Measurements from ENCODE around the gene ACKR2.

Gene ACKR2

DNA sequence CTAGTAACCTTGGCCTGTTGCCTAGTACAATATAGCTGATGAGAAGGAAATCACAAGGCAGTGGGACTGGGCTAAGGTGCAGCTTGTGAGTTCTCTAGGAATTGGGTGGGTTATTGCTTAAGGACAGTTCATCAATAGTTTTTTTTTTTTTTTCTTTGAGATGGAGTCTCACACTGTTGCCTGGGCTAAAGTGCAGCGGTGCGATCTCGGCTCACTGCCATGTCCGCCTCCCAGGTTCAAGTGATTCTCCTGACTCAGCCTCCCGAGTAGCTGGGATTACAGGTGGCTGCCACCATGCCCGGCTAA, 11.5 kb downstream of the ACKR2 start:
- H3K27ac ChIP-seq: no peak overlapping the region
- H2AFZ ChIP-seq (ENCODE audit: low read depth): no peak overlapping the region
- H3K4me2 ChIP-seq: no peak overlapping the region
- no peaks in the 10 kb centered on the region for H3K36me3 ChIP-seq (ENCODE audit: insufficient read depth)
- no peaks in the 10 kb centered on the region for H4K20me1 ChIP-seq (ENCODE audit: insufficient read depth)
- H3K79me2 ChIP-seq (ENCODE audit: insufficient read depth, low read depth): no peaks in the 10 kb centered on the region
- TF ChIP-seq, protein P1, sequence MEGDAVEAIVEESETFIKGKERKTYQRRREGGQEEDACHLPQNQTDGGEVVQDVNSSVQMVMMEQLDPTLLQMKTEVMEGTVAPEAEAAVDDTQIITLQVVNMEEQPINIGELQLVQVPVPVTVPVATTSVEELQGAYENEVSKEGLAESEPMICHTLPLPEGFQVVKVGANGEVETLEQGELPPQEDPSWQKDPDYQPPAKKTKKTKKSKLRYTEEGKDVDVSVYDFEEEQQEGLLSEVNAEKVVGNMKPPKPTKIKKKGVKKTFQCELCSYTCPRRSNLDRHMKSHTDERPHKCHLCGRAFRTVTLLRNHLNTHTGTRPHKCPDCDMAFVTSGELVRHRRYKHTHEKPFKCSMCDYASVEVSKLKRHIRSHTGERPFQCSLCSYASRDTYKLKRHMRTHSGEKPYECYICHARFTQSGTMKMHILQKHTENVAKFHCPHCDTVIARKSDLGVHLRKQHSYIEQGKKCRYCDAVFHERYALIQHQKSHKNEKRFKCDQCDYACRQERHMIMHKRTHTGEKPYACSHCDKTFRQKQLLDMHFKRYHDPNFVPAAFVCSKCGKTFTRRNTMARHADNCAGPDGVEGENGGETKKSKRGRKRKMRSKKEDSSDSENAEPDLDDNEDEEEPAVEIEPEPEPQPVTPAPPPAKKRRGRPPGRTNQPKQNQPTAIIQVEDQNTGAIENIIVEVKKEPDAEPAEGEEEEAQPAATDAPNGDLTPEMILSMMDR (conservative IDR thresholded peaks at IDR 0.05; ENCODE audit: low read depth, low read length): no peak
- H3K4me3 ChIP-seq (IDR thresholded peaks at IDR 0.05; ENCODE audit: insufficient read depth, low read depth, low read length): no peak overlapping the region
- no peak overlapping the region for H3K9ac ChIP-seq
- H3K4me1 ChIP-seq (ENCODE audit: low read depth, poor library complexity, severe bottlenecking): no peaks in the 10 kb centered on the region
- H3K27me3 ChIP-seq (ENCODE audit: insufficient read depth, low read depth): no peaks in the 10 kb centered on the region

DNA sequence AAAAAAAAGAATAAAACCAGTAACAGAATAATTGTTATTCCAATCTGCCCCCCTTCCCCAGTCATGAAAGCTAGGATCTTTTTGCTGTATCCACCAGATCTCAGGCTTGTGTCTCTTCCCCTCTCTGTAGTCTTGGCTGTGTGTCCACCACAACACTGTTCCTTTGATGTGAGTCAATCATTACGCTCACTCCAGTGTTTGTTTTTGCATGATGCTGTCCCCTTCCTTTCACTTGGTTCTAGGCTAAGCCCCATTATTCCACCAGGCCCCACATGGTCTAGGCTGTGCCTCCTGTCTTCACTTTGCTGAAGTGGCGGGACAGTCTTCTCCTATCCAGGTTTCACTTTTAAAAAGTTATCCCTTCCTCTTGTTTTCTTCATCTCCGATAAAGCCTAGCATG, 13.6 kb downstream of the ACKR2 start:
- H3K9ac ChIP-seq: no peak overlapping the region
- no peak overlapping the region for H3K4me2 ChIP-seq
- H3K79me2 ChIP-seq (ENCODE audit: insufficient read depth, low read depth): no peaks in the 10 kb centered on the region
- H3K27me3 ChIP-seq (ENCODE audit: insufficient read depth, low read depth): no peaks in the 10 kb centered on the region
- no peaks in the 10 kb centered on the region for H3K36me3 ChIP-seq (ENCODE audit: insufficient read depth)
- no peaks in the 10 kb centered on the region for H4K20me1 ChIP-seq (ENCODE audit: insufficient read depth)
- H3K27ac ChIP-seq: no peak overlapping the region
- H3K4me3 ChIP-seq (IDR thresholded peaks at IDR 0.05; ENCODE audit: insufficient read depth, low read depth, low read length): no peak overlapping the region
- TF ChIP-seq, protein P1 (conservative IDR thresholded peaks at IDR 0.05; ENCODE audit: low read depth, low read length): no peak
- peaks cover 3% of the 10 kb centered on the region for H3K4me1 ChIP-seq (ENCODE audit: low read depth, poor library complexity, severe bottlenecking)
- no peak overlapping the region for H2AFZ ChIP-seq (ENCODE audit: low read depth)

DNA sequence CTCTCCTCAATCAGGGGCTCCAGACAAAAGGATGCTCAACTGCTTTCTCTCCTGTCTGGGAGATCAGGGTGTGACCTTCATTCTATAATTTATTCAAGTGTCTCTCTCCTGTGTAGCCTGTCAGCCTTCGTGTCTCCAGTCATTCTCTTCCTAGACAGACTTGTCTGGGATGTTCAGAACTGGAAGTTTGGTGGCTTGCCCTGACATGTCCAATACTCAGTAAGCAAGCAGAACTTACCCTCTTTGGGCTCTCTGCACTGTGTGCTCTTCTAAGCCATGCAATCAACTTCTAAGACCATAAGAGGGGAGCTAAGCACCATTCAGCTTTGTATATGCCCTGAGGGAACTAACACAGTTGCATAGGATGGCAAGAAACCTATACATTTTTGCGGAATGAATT, 14.1 kb downstream of the ACKR2 start:
- no peak overlapping the region for H3K4me2 ChIP-seq
- TF ChIP-seq, protein P1 (conservative IDR thresholded peaks at IDR 0.05; ENCODE audit: low read depth, low read length): no peak
- H2AFZ ChIP-seq (ENCODE audit: low read depth): no peak overlapping the region
- H3K4me1 ChIP-seq (ENCODE audit: low read depth, poor library complexity, severe bottlenecking): peaks cover 3% of the 10 kb centered on the region
- no peaks in the 10 kb centered on the region for H3K27me3 ChIP-seq (ENCODE audit: insufficient read depth, low read depth)
- no peaks in the 10 kb centered on the region for H3K36me3 ChIP-seq (ENCODE audit: insufficient read depth)
- H4K20me1 ChIP-seq (ENCODE audit: insufficient read depth): no peaks in the 10 kb centered on the region
- H3K9ac ChIP-seq: no peak overlapping the region
- H3K4me3 ChIP-seq (IDR thresholded peaks at IDR 0.05; ENCODE audit: insufficient read depth, low read depth, low read length): no peak overlapping the region
- H3K27ac ChIP-seq: no peak overlapping the region
- H3K79me2 ChIP-seq (ENCODE audit: insufficient read depth, low read depth): no peaks in the 10 kb centered on the region

DNA sequence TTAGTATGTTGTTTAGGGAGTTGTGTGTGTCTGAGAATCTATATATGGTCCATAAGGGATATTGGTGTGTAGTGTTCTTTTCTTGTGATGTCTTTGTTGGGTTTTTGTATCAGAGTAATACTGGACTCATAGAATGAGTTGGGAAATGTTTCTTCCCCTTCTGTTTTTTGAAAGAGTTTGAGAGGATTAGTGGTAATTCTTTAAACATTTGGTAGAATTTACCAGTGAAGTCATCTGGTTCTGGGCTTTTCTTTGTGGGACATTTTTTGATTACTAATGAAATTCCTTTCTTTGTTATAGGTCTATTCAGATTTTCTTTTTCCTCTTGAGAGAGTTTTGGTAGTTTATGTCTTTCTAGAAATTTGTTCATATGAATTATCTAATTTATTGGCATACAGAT, 16.9 kb downstream of the ACKR2 start:
- Histone ChIP-seq H3K4me3 (IDR thresholded peaks at IDR 0.05; ENCODE audit: insufficient read depth, low read depth, low read length) (no peak overlapping the region), H3K4me1 (ENCODE audit: low read depth, poor library complexity, severe bottlenecking) (peaks cover 3% of the 10 kb centered on the region), H3K27ac (no peak overlapping the region), H3K36me3 (ENCODE audit: insufficient read depth) (no peaks in the 10 kb centered on the region), H3K9ac (no peak overlapping the region), H4K20me1 (ENCODE audit: insufficient read depth) (no peaks in the 10 kb centered on the region), H3K79me2 (ENCODE audit: insufficient read depth, low read depth) (no peaks in the 10 kb centered on the region), H3K4me2 (no peak overlapping the region), H2AFZ (ENCODE audit: low read depth) (no peak overlapping the region), H3K27me3 (ENCODE audit: insufficient read depth, low read depth) (no peaks in the 10 kb centered on the region)
- TF ChIP-seq, protein P1 (conservative IDR thresholded peaks at IDR 0.05; ENCODE audit: low read depth, low read length): no peak

DNA sequence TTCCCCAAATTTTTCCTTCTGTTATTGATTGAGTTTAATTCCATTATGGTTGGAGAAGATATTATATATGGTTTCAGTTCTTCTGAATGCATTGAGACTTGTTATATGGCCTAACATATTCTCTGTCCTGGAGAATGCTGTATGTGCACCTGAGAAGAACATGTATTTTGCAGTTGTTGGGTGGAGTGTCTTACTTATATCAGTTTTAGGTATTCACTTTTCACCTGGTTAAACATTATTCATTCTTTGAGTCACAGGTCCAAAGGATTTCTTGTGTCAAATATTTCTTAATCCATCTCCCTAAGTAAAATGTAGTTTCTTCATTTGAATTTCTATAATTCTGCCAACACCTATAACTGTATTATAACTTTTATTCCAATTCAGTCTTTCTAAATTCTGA, 17.8 kb downstream of the ACKR2 start:
- no peak overlapping the region for H3K27ac ChIP-seq
- H3K4me2 ChIP-seq: no peak overlapping the region
- H4K20me1 ChIP-seq (ENCODE audit: insufficient read depth): no peaks in the 10 kb centered on the region
- no peak overlapping the region for H3K9ac ChIP-seq
- no peaks in the 10 kb centered on the region for H3K79me2 ChIP-seq (ENCODE audit: insufficient read depth, low read depth)
- H3K36me3 ChIP-seq (ENCODE audit: insufficient read depth): no peaks in the 10 kb centered on the region
- TF ChIP-seq, protein P1 (conservative IDR thresholded peaks at IDR 0.05; ENCODE audit: low read depth, low read length): no peak
- peaks cover 3% of the 10 kb centered on the region for H3K4me1 ChIP-seq (ENCODE audit: low read depth, poor library complexity, severe bottlenecking)
- no peak overlapping the region for H3K4me3 ChIP-seq (IDR thresholded peaks at IDR 0.05; ENCODE audit: insufficient read depth, low read depth, low read length)
- H2AFZ ChIP-seq (ENCODE audit: low read depth): no peak overlapping the region
- no peaks in the 10 kb centered on the region for H3K27me3 ChIP-seq (ENCODE audit: insufficient read depth, low read depth)

All from KMS-11 (cell line).